ENCODE data around the gene TC2N. TPM values are rescaled to one million over a fixed set of nuclear protein-coding genes. Genes with fewer than 3 reads are reported as not detected.

TC2N gene
- total and polyA plus RNA-seq, 9 of the 15 experiments (the other 6 are each of a cell fraction or from before 2014, with no cell fraction given) = 2.0 to 12.5 (median 7.3) TPM

- no peaks in the 10 kb centered on the region for H3K9me3 ChIP-seq (replicated peaks; ENCODE audit: control insufficient read depth, insufficient read depth, low read depth, low read length)
- FAIRE-seq (no peak), ATAC-seq (no peak), DNase-seq (ENCODE audit: extremely low read depth in 1 of 4, low spot score in 3 of 4) (no peak)
- no peak for TF ChIP-seq TCF7L2 (IDR thresholded peaks at IDR 0.05; ENCODE audit: low read depth, low read length)
- no peak for TF ChIP-seq U2AF1 (optimal IDR thresholded peaks at IDR 0.05; ENCODE audit: low read depth, low read length)
- no peak for TF ChIP-seq MEF2A (IDR thresholded peaks at IDR 0.05; ENCODE audit: control insufficient read depth, low read depth, low read length)
- no peak for TF ChIP-seq TAL1 (IDR thresholded peaks at IDR 0.05)
- TF ChIP-seq POU5F1 (IDR thresholded peaks at IDR 0.05; ENCODE audit: borderline replicate concordance, low read depth, low read length, partially characterized antibody) = no peak
- no peak for TF ChIP-seq BRD4 (IDR thresholded peaks at IDR 0.05)
- no peak for TF ChIP-seq ZNF830 (CRISPR knock-in tag; IDR thresholded peaks at IDR 0.05)
- TF ChIP-seq ARNT (IDR thresholded peaks at IDR 0.05) = no peak
- no peak for TF ChIP-seq HINFP (tag; conservative IDR thresholded peaks at IDR 0.05; ENCODE audit: low read depth)
- no peak for TF ChIP-seq ESRRA (IDR thresholded peaks at IDR 0.05; ENCODE audit: borderline replicate concordance, low read depth)
- TF ChIP-seq KAT8 (IDR thresholded peaks at IDR 0.05; ENCODE audit: low read depth) = no peak
- TF ChIP-seq ZNF408 (CRISPR knock-in tag; IDR thresholded peaks at IDR 0.05; ENCODE audit: low read depth) = no peak
- no peak overlapping the region for H3K27ac ChIP-seq (ENCODE audit: extremely low read depth, low read depth, low read length)
- no TSS peak for BruUV-seq (replicated peaks)
- in situ Hi-C loops (cut with MboI) = no loop called here
- no peaks in the 10 kb centered on the region for H3K36me3 ChIP-seq (ENCODE audit: control insufficient read depth, insufficient read depth, low read length)
- no peak overlapping the region for H3K4me2 ChIP-seq (ENCODE audit: insufficient read depth, low read length)
- no peaks in the 10 kb centered on the region for H3K79me2 ChIP-seq (ENCODE audit: control insufficient read depth, insufficient read depth, low read length)
- no peak overlapping the region for H3K9ac ChIP-seq (ENCODE audit: insufficient read depth in 1 of 2, low read depth in 2 of 2, low read length in 2 of 2)
- no peak overlapping the region for H2AFZ ChIP-seq (ENCODE audit: low read depth, low read length)
- intact Hi-C loops (cut with micrococcal nuclease) = no loop called here
- H3K27me3 ChIP-seq (ENCODE audit: control insufficient read depth in 2 of 2, insufficient read depth in 2 of 2, low read length in 2 of 2) = peaks cover 0 to 20% of the 10 kb centered on the region in 2 experiments; a peak in 2 of 5 replicates
- ChIA-PET CTCF (ENCODE audit: low intra/inter-chr PET ratio) (no interaction called here), POLR2A (no interaction called here)
- no peaks in the 10 kb centered on the region for H3K9me1 ChIP-seq (ENCODE audit: control insufficient read depth, insufficient read depth, low read length)
- no peaks in the 10 kb centered on the region; the same call in 1 of the 2 replicates for H4K20me1 ChIP-seq (replicated peaks; ENCODE audit: control insufficient read depth, insufficient read depth, low read length)
- WGBS (ENCODE audit: insufficient coverage, low coverage, missing lambda C conversion rate) = 10% methylated on average over 12 of the region's 16 CpGs
- no peak overlapping the region for H3K4me3 ChIP-seq
- no peaks in the 10 kb centered on the region; a peak in 1 of 5 replicates for H3K4me1 ChIP-seq (replicated peaks in 1 of 2; ENCODE audit: control insufficient read depth in 2 of 2, insufficient read depth in 2 of 2, low read length in 2 of 2)
These were observed 2.7 kb upstream of the TC2N start for GRCh38 chr14:91870001-91870400.
